HG03439 (cell line): ENCODE data around the gene ZDHHC3.

Experiments used
- ATAC-seq: cut with Tn5 transposase; IDR thresholded peaks from one replicate; pipeline ENCODE4 v1.9.1; 2021; ENCODE audit warnings: mild to moderate bottlenecking, moderate library complexity; ENCODE audit not compliant: unreplicated experiment

ZDHHC3 gene

DNA sequence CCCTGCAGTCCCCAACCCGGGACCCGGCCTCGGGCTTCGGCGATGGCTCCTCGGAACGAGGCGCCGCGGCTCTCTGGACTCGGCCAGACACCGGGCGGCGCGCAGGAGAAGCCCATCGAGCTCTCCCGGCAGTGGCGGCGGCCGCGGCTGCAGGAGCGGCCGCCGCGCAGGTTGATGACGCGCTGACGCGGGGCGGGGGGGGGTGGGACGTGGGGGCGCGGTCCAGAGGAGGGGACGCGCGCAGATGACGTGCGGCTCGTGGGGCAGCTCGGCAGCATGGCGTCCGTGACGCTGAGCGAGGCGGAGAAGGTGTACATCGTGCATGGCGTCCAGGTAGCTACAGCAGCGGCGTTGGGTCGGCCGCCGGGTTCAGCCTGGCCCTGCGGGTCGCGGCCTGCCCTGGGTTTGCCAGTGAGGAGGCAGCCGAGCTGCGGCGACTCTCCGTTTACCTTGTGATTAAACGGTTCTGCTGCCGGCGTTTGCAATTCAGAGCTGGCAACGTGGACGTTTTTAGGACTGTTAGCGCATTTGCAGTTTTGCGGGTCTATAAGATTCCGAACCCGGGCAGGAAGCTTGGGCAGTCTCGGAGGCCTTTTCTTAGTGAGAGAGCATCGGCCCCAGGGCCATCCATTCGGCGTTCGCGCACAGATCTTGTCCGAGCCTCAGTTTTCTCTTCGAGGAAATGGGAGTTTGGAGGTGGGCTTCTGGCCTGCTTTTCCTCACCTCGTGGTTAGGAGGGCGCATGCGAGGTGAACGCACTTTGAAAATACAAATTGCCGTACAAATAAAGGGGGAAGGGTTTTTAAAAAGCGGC lies at the start of gene ZDHHC3, which contains the start of gene EXOSC7:
TSS of gene ZDHHC3 (minus strand) at position 173 of the 814 bp plus-strand sequence. CDS start 16,738 bp downstream, outside the sequence.
TSS of gene EXOSC7 (plus strand) at position 243 of the 814 bp plus-strand sequence. CDS start at position 277, 34 bp downstream.
- ATAC-seq, result peak; percentile 87

DNA sequence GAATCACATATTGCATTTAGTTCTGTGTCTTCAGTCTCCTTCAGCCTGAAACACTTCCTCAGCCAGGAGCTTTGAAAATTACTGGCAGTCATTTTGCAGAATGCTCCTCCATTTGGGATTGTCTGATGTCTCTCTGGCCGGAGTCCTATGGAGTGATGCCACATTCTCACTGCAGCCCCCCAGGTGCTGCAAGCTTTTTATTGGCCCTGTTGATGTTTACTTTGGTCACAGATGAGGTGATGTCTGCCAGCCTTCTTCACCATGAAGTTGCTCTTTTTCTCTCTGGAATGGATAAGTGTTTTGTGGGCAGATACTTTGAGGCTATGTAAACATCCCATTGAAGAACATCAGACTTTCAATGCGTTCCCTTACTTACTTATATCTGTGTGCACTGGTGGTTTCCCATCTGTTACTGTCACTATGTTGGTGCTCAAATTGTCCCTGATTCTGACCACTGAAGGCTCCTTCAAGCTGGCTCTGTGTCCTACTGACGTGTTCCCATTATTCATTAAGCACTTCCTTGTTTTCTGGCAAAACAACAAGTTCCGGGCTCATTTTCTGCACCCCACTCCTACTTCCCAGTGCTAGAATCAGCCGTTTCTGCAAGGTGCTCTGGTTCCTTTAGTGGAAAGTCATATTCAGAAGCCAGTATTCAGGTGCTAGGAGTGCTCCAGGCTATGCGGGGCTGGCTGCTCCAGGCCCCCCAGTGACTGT lies 48.7 kb upstream of the ZDHHC3 start:
- ATAC-seq, result no peak

GRCh38 chr3:45023675-45024074 lies 47.7 kb upstream of the ZDHHC3 start:
- ATAC-seq, result no peak

DNA sequence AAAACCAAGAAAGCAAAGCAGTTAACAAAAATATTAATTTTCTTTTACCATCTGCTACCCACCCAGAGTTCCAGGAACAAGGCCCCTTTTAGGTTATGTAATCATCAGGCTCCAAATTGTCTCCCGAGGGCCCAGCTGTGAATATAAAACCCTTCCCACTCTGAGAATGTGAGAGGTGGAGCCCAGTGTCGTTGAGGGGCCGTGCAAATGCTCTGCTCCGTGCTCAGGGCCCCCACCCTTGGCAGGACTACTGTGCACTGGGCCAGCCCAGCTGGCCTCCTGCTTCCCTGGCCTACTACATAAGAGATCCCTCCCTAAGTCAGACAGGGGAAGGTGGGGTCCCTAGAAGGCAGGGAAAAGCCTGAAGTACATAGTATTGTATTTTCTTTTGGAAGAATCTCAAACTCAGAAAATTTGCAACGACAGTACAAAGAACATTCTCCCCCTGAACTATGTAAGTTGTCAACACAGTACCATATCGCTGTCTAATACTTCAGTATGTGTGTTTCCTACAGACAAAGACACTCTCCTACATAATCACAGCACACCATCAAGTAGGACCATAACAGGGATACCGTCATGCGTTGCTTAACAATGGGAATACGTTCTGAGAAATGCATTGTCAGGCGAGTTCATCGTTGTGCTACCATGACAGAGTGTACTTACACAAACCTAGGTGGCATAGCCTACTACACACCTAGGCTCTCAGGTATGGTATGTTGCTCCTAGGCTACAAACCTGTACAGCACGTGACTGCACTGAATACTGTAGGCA lies 45.7 kb upstream of the ZDHHC3 start:
- no peak for ATAC-seq

- ATAC-seq, result no peak
Measured at GRCh38 chr3:45020534-45020933, 44.6 kb upstream of the ZDHHC3 start.

DNA sequence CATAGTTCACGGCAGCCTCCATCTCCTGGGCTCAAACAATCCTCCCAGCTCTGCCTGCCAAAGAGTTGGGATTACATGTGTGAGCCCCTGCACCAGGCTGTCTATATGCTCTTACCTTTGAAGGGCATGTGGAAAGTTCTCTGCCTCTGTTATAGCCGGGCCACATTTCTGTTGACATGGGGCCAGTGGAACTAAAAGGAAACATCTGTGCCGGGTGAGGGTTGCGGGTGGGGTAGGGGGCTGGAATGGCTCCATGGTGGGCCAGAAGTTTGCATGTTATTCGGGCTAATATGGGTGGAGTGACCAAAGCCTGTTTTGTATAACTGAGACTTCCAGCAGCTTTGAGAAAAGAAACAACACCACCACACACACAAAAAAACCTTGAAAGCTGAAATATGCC lies 41.8 kb upstream of the ZDHHC3 start:
- no peak for ATAC-seq

DNA sequence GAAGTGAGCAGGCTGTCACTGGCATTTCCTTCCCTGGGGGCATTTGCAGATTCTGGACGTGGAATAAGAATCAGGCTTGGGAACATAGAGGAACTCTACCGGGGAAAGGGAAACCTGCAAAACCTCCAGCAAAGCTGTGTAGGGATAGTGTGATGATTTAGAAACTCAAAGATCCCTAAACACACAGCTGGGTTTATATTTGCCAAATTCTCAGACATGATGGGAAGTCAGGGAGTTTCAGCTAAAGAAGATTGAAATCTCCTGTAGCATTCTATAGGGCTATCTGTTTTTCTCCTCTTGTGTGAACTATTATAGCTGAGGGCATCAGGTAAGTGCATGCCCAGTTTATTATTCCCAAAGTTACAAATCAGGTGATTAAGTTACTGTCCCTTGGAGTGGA lies 40.9 kb upstream of the ZDHHC3 start:
- no peak for ATAC-seq

DNA sequence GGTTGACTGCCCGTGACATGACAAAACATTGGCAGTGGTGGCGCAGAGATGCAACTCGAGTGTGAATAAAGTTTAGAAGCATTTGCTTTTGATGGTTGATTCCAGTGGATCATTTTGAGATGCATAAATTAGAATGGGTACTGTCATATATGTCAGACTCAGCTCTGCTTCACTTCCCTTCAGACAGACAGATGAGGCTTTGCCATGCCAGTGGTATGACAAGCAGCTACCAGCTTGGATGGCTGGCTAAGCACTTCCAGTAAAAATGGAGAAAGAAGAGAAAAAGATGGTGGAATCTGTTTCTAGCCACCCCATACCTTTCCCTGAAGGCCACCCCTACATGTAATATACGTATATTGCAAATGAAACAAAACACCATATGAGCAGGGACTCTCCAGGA lies 36.6 kb upstream of the ZDHHC3 start:
- no peak for ATAC-seq

- ATAC-seq, result no peak
Measured at GRCh38 chr3:45011756-45012508, 36.0 kb upstream of the ZDHHC3 start.

DNA sequence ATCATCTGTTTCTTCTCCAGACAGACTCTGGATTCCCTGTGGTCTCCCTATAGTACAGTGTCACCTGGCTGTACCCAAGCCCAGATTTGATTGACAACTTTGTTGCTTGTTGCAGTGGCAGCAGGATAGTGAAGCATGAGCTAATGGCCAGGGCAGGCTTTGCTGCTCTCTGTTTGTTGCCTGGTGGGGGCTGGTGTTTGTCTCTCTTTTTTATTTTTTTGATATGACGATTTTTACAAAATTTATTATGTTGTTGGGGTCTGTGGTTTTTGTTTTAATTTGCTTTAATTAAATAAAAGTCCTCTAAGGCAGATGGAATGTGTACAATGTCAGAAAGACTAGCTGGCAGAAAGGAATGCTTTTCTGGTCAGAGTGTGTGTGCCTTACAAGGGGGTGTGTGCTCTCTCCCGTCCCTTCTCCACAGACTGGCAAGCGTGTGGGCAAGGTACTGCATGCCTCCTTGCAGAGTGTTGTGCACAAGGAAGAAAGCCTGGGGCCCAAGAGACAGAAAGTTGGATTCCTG lies 34.9 kb upstream of the ZDHHC3 start:
- ATAC-seq, result no peak

- ATAC-seq, result no peak
Measured at GRCh38 chr3:45009868-45010267, 33.9 kb upstream of the ZDHHC3 start.

DNA sequence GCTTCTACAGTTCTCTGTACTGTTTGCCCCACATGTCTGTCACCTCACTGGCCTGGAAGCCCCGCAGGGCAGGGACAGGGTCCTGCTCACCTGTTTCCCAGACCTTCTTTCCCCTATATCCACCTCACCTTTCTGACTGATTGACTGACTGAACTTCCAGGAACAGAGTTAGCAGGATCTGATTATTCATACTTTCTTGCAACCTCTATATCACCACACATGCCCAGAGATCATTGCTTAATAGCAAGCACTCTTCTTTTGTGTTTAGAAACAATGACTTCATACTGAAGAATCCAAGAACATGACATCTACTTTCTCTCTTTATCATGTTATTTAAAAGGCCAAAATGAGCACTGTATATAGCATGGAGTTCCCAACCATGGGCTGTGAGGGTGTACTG lies 32.1 kb upstream of the ZDHHC3 start:
- ATAC-seq, result no peak

DNA sequence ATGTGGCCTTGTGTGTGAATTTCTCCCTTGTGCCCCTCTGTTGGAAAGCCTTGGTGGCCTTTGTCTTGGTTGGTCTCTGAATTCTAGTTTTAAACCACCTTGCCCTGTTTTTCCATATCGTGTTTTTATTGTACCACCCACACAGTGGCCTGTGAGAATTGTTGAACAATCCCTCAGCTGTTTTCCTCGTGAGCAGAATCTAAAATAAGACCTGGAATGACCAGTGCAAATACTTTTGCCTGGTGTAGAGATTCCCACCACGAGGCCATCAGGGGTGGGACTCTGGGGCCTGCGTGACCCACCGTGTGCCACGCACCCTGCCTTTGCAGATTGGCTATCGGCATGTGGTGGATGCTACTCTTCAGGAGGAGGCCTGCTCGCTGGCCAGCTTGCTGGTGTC lies 31.1 kb upstream of the ZDHHC3 start:
- ATAC-seq, result no peak

GRCh38 chr3:45003859-45004258 lies 27.9 kb upstream of the ZDHHC3 start:
- no peak for ATAC-seq

GRCh38 chr3:45003406-45003805 lies 27.4 kb upstream of the ZDHHC3 start:
- no peak for ATAC-seq

- ATAC-seq, result no peak
Measured at GRCh38 chr3:45002720-45003119, 26.7 kb upstream of the ZDHHC3 start.

DNA sequence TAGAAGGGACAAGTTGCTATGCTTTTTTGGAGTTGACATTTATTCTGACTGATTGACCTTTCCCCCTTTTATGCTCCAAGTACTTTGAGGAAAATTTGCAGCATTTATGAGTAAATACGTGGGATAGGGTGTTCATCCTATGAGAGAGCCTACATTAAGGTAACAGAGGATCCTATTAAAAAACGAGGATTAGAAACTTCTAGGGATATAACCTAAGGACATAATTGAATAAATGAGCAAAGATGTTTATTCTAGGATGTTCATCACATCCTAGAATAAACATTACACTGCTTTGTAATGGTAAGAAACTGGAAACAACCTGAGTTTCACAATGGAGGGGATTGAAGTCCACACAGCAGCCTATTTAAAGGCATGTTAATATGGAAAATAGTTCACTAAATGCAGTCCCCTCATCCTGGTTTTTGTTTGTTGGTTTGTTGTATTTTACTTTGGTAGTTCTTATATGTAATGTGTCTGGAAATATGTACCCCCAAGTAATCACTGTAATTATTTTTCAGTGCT lies 26.2 kb upstream of the ZDHHC3 start:
- no peak for ATAC-seq

DNA sequence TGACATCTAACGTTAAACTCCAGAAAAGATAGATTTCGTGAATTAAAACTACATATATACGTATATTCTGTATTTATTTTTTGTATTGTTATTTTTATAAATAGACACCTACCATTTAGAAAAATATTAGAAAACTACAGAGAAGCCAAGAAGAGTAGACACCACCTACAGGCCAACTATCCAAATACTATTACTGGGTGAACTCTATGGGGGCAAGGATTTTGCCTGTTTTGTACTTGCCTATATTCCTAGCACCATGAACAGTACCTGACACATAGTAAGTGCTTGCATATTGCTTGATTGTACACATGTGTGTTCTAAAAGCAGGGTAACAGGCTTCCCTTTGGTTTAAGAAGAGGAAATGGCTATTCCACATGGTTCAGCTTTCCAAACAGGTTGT lies 25.8 kb upstream of the ZDHHC3 start:
- no peak for ATAC-seq

DNA sequence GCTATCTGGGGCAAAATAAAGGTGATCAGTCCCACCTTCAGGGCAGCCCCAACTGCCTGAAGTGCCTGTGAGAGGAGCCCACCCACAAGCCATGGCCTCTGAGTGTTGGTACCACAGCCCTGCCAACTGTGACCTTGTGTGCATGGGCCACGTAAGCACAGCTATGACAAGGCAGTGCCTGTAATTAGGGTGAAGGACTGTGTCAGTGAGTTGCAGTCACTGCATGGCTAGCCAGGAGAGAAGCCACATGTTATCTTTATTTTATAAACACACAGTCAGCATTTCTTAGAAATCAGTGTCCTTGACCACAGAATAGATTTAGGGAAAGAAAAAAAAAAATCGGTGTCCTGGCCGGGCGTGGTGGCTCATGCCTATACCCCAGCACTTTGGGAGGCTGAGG lies 24.8 kb upstream of the ZDHHC3 start:
- ATAC-seq, result no peak

- ATAC-seq, result no peak
Measured at GRCh38 chr3:44999782-45000181, 23.8 kb upstream of the ZDHHC3 start.
